OCI-LY1 (cell line): ENCODE results near the gene KLHL5.

Source experiments
- H2AFZ ChIP-seq: fragments of 200-600 bp; sonication (generic), shearing (Covaris generic); 2 replicates; pipeline ENCODE4 v1.6.0; 2014; ENCODE audit warnings: antibody characterized with exemption, mild to moderate bottlenecking, low read length
- H3F3A ChIP-seq: fragments of 200-600 bp; sonication (generic), shearing (Covaris generic); 2 replicates; pipeline ENCODE4 v1.6.0; 2014; ENCODE audit warnings: mild to moderate bottlenecking, antibody characterized with exemption, low read length, moderate library complexity; ENCODE audit not compliant: insufficient read depth
- H3K27ac ChIP-seq: fragments of 200-600 bp; sonication (generic); 2 replicates; pipeline ENCODE4 v1.5.1; 2014; ENCODE audit warnings: low read length, mixed run types, mild to moderate bottlenecking, low read depth; ENCODE audit not compliant: poor library complexity, severe bottlenecking
- H3K27me3 ChIP-seq: fragments of 200-600 bp; sonication (generic); 2 replicates; pipeline ENCODE4 v1.6.0; 2014; ENCODE audit warnings: antibody characterized with exemption, mild to moderate bottlenecking, low read length, moderate library complexity; ENCODE audit not compliant: insufficient read depth
- H3K36me3 ChIP-seq: fragments of 200-600 bp; sonication (generic); 2 replicates; pipeline ENCODE4 v1.6.1; 2014; ENCODE audit warnings: mild to moderate bottlenecking, antibody characterized with exemption, low read length, moderate library complexity, mixed read lengths; ENCODE audit not compliant: insufficient read depth
- H3K4me1 ChIP-seq: fragments of 200-600 bp; sonication (generic); 2 replicates; pipeline ENCODE4 v1.5.1; 2014; ENCODE audit warnings: mild to moderate bottlenecking, low read length, moderate library complexity; ENCODE audit not compliant: insufficient read depth, severe bottlenecking
- H3K4me2 ChIP-seq: fragments of 200-600 bp; sonication (generic), shearing (Covaris generic); 2 replicates; pipeline ENCODE4 v1.6.1; 2014; ENCODE audit warnings: low read length
- H3K4me3 ChIP-seq: fragments of 200-600 bp; sonication (generic); 2 replicates; pipeline ENCODE4 v1.5.1; 2014; ENCODE audit warnings: low read length, low read depth, mild to moderate bottlenecking, mixed read lengths; ENCODE audit not compliant: poor library complexity, severe bottlenecking
- H3K79me2 ChIP-seq: fragments of 200-600 bp; shearing (Covaris generic); 2 replicates; pipeline ENCODE4 v1.6.1; 2016; ENCODE audit warnings: mixed run types, low read length, mixed read lengths; ENCODE audit not compliant: insufficient read depth
- H3K9ac ChIP-seq: fragments of 200-600 bp; sonication (generic), shearing (Covaris generic); 2 replicates; pipeline ENCODE4 v1.6.1; 2014; ENCODE audit warnings: mild to moderate bottlenecking, low read length, mixed read lengths
- H3K9me2 ChIP-seq: fragments of 200-600 bp; sonication (generic), shearing (Covaris generic); 2 replicates; pipeline ENCODE4 v1.6.1; 2014; ENCODE audit warnings: low read depth, mild to moderate bottlenecking, low read length, mixed read lengths
- H3K9me3 ChIP-seq: fragments of 200-600 bp; shearing (Covaris generic); 2 replicates; pipeline ENCODE4 v1.6.1; 2014; ENCODE audit warnings: low read length, mixed read lengths
- H4K20me1 ChIP-seq: fragments of 200-600 bp; sonication (generic), shearing (Covaris generic); 2 replicates; pipeline ENCODE4 v1.6.0; 2016; ENCODE audit warnings: mild to moderate bottlenecking, low read length; ENCODE audit not compliant: insufficient read depth
- CTCF ChIP-seq: fragments of 200-600 bp; sonication (generic), shearing (Covaris generic); IDR thresholded peaks from 2 replicates; pipeline ENCODE4 v1.5.1; 2017; ENCODE audit warnings: mild to moderate bottlenecking, antibody characterized with exemption, low read length, moderate library complexity, mixed read lengths
- EZH2 ChIP-seq: fragments of 200-600 bp; sonication (generic), shearing (Covaris generic); IDR thresholded peaks from 2 replicates; pipeline ENCODE4 v1.8.0; 2017; ENCODE audit warnings: borderline replicate concordance, mixed run types, mild to moderate bottlenecking, antibody characterized with exemption, low read length, moderate library complexity, mixed read lengths

KLHL5 gene

GRCh38 chr4:39102297-39102696 lies 40.3 kb downstream of the KLHL5 start:
- no peak for TF ChIP-seq EZH2
- no peak for TF ChIP-seq CTCF
- Histone ChIP-seq H3K4me3 (no peak overlapping the region), H3K27me3 (no peaks in the 10 kb centered on the region), H3K27ac (no peak overlapping the region), H3F3A (no peaks in the 10 kb centered on the region), H3K79me2 (no peaks in the 10 kb centered on the region), H2AFZ (no peak overlapping the region), H3K9me3 (no peaks in the 10 kb centered on the region), H4K20me1 (no peaks in the 10 kb centered on the region), H3K4me2 (no peak overlapping the region), H3K9ac (no peak overlapping the region), H3K36me3 (peaks cover 49% of the 10 kb centered on the region), H3K9me2 (no peaks in the 10 kb centered on the region), H3K4me1 (no peaks in the 10 kb centered on the region)

- no peaks in the 10 kb centered on the region for H3K9me3 ChIP-seq
- no peak overlapping the region for H3K4me2 ChIP-seq
- TF ChIP-seq EZH2 (no peak), CTCF (peak; percentile 9; the same call in 1 of the 2 replicates)
- no peaks in the 10 kb centered on the region for H3K27me3 ChIP-seq
- no peaks in the 10 kb centered on the region for H4K20me1 ChIP-seq
- H3K27ac ChIP-seq = no peak overlapping the region
- no peak overlapping the region for H3K4me3 ChIP-seq
- peaks cover 53% of the 10 kb centered on the region for H3K36me3 ChIP-seq
- H3K9me2 ChIP-seq = no peaks in the 10 kb centered on the region
- H3K4me1 ChIP-seq = no peaks in the 10 kb centered on the region
- no peaks in the 10 kb centered on the region for H3F3A ChIP-seq
- H2AFZ ChIP-seq = no peak overlapping the region
- no peaks in the 10 kb centered on the region for H3K79me2 ChIP-seq
- no peak overlapping the region for H3K9ac ChIP-seq
These were observed 41.3 kb downstream of the KLHL5 start for GRCh38 chr4:39103291-39103690.

- Histone ChIP-seq H3K79me2 (no peaks in the 10 kb centered on the region), H3K9me2 (no peaks in the 10 kb centered on the region), H3K27me3 (no peaks in the 10 kb centered on the region), H3K9ac (no peak overlapping the region), H3F3A (no peaks in the 10 kb centered on the region), H3K27ac (no peak overlapping the region), H3K36me3 (peaks cover 57% of the 10 kb centered on the region), H3K4me1 (no peaks in the 10 kb centered on the region), H3K4me2 (no peak overlapping the region), H4K20me1 (no peaks in the 10 kb centered on the region), H2AFZ (no peak overlapping the region), H3K9me3 (no peaks in the 10 kb centered on the region), H3K4me3 (no peak overlapping the region)
- TF ChIP-seq EZH2 (no peak), CTCF (no peak)
These were observed 42.2 kb downstream of the KLHL5 start for GRCh38 chr4:39104255-39104654.
